ENCODE measurements around the gene RGS9BP.
"Not testable (repeated sequence)": the region's sequence is repeated elsewhere in the genome, so short reads cannot be mapped to it uniquely, and the experiment has no call there.

RGS9BP gene

DNA sequence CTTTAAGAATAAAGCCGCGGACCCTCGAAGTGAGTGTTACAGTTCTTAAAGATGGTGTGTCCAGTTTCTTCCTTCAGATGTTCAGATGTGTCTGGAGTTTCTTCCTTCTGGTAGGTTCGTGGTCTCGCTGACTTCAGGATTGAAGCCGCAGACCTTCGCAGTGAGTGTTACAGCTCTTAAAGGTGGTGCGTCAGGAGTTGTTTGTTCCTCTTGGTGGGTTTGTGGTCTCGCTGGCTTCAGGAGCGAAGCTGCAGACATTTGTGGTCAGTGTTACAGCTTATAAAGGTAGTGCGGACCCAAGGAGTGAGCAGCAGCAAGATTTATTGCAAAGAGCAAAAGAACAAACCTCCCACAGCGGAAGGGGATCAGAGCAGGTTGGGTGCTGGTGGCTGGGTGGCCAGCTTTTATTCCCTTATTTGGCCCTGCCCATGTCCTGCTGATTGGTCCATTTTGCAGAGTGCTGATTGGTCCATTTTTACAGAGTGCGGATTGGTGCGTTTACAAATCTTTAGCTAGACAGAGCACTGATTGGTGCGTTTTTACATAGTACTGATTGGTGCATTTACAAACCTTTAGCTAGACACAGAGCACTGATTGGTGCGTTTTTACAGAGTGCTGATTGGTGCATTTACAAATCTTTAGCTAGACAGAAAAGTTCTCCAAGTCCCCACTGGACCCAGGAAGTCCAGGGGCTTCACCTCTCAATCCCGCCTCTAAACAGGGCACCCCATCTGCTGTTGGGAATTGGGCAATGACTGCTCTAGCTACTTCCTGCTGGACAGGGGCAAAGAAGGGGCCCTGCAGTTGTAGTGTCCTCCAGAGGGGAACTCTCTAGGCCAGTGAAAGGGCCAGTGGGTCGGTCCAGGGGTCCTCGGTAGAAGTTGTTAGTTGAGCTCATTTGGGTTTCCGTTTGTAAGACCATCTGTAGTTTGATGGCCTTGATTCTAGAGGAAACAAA is 17.8 kb downstream of the RGS9BP start:
- peaks cover 42% of the 10 kb centered on the region for H3K4me1 Mint-ChIP-seq (ENCODE audit: low read depth)
- peak overlapping the region; percentile 92 for H3K4me3 Mint-ChIP-seq
- H3K9me3 Mint-ChIP-seq; H3K27me3 Mint-ChIP-seq (ENCODE audit: low read depth): not testable (repeated sequence)
- H3K36me3 Mint-ChIP-seq (ENCODE audit: low read depth): peaks cover 45% of the 10 kb centered on the region
- H3K27ac Mint-ChIP-seq: peak overlapping the region; percentile 94
- DNase-seq (ENCODE audit: low spot score): peak; percentile 42

GRCh38 chr19:32694316-32694715 is 18.7 kb downstream of the RGS9BP start:
- peaks cover 44% of the 10 kb centered on the region for H3K4me1 Mint-ChIP-seq (ENCODE audit: low read depth)
- not testable (repeated sequence) for H3K9me3 Mint-ChIP-seq, H3K27ac Mint-ChIP-seq

DNA sequence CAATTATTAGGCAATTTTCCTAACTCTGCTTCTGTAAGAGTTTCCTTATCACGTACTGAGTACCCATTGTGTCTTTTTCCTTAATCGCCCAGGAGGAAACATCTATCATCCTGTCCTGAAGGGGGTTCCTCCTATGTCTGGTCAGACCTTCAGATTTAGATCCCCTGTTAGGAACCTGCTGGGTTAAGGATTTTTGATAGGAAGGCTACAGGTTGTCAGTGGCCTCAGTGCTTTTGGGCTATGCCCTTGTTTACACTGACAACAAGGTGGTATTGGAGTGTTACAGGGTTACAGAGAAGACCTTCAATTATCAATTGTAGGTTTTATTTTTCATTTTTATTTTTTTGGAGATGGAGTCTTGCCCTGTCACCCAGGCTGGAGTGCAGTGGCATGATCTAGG is 19.2 kb downstream of the RGS9BP start:
- not testable (repeated sequence) for H3K27me3 Mint-ChIP-seq (ENCODE audit: low read depth); H3K27ac Mint-ChIP-seq; H3K9me3 Mint-ChIP-seq; DNase-seq (ENCODE audit: low spot score)
- peaks cover 44% of the 10 kb centered on the region for H3K4me1 Mint-ChIP-seq (ENCODE audit: low read depth)
- H3K4me3 Mint-ChIP-seq: peak overlapping the region; percentile 92
- H3K36me3 Mint-ChIP-seq (ENCODE audit: low read depth): peaks cover 59% of the 10 kb centered on the region

More at GRCh38 chr19:32694316-32694715, 18.7 kb downstream of the RGS9BP start:
- Mint-ChIP-seq H3K36me3 (ENCODE audit: low read depth) (peaks cover 54% of the 10 kb centered on the region), H3K4me3 (peak overlapping the region; percentile 92)
- H3K27me3 Mint-ChIP-seq (ENCODE audit: low read depth); DNase-seq (ENCODE audit: low spot score): not testable (repeated sequence)

GRCh38 chr19:32695506-32695905 is 19.9 kb downstream of the RGS9BP start:
- DNase-seq (ENCODE audit: low spot score); H3K27me3 Mint-ChIP-seq (ENCODE audit: low read depth); H3K9me3 Mint-ChIP-seq: not testable (repeated sequence)
- peaks cover 44% of the 10 kb centered on the region for H3K4me1 Mint-ChIP-seq (ENCODE audit: low read depth)
- peak overlapping the region; percentile 33 for H3K27ac Mint-ChIP-seq
- peak overlapping the region; percentile 49 for H3K4me3 Mint-ChIP-seq
- peaks cover 66% of the 10 kb centered on the region for H3K36me3 Mint-ChIP-seq (ENCODE audit: low read depth)

- not testable (repeated sequence) for H3K4me3 Mint-ChIP-seq; H3K27ac Mint-ChIP-seq; DNase-seq (ENCODE audit: low spot score); H3K9me3 Mint-ChIP-seq; H3K27me3 Mint-ChIP-seq (ENCODE audit: low read depth)
- Mint-ChIP-seq H3K4me1 (ENCODE audit: low read depth) (peaks cover 37% of the 10 kb centered on the region), H3K36me3 (ENCODE audit: low read depth) (peaks cover 76% of the 10 kb centered on the region)
Observed at GRCh38 chr19:32696771-32697170, 21.1 kb downstream of the RGS9BP start.

DNA sequence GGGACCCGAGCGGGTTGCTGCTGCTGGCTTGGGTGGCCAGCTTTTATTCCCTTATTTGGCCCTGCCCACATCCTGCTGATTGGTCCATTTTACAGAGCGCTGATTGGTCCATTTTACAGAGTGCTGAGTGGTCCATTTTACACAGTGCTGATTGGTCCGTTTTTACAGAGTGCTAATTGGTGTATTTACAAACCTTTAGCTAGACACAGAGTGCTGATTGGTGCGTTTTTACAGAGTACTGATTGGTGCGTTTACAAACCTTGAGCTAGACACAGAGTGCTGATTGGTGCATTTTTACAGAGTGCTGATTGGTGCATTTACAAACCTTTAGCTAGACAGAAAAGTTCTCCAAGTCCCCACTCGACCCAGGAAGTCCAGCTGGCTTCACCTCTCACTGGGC is 24.5 kb downstream of the RGS9BP start:
- not testable (repeated sequence) for H3K27me3 Mint-ChIP-seq (ENCODE audit: low read depth); H3K4me3 Mint-ChIP-seq; DNase-seq (ENCODE audit: low spot score); H3K27ac Mint-ChIP-seq
- Mint-ChIP-seq H3K9me3 (peaks cover 21% of the 10 kb centered on the region), H3K4me1 (ENCODE audit: low read depth) (peaks cover 13% of the 10 kb centered on the region), H3K36me3 (ENCODE audit: low read depth) (peaks cover 81% of the 10 kb centered on the region)

DNA sequence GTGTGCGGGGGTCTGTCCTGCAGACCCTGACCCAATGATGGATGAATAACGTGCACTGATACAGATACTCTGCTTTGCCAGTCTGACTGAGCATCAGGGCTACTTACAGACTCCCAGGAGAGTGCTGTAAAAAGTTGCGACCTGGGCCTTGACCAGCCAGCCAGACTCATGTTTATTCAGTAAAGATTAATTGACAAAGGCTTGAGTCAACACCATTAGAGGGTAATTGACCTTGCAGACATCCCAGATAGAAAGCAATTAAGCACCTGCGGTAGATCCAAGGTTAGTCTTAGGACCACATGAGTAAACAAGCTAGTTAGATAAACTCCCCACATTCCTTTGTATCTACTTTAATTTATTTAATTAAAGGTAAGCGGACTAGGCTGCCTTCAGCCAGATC is 26.4 kb downstream of the RGS9BP start:
- H3K36me3 Mint-ChIP-seq (ENCODE audit: low read depth): peaks cover 85% of the 10 kb centered on the region
- H3K4me1 Mint-ChIP-seq (ENCODE audit: low read depth): peaks cover 11% of the 10 kb centered on the region
- peaks cover 26% of the 10 kb centered on the region for H3K9me3 Mint-ChIP-seq

DNA sequence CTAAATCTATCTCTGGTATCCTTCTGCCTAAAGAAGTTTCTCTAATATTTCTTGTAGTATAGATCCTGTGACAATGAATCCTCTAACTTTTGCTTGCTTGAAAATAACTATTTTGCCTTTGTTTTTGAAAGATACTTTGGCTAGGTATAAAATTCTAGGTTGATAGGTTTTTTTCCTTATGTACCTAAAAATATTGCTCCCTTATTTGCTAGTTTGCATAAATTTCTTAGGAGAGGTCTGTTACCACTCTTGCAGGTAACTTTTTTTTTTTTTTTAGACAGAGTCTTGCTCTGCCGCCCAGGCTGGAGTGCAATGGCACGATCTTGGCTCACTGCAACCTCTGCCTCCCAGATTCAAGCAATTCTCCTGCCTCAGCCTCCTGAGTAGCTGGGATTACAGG is 28.4 kb downstream of the RGS9BP start:
- peaks cover 82% of the 10 kb centered on the region for H3K36me3 Mint-ChIP-seq (ENCODE audit: low read depth)
- peaks cover 12% of the 10 kb centered on the region for H3K4me1 Mint-ChIP-seq (ENCODE audit: low read depth)
- not testable (repeated sequence) for H3K27me3 Mint-ChIP-seq (ENCODE audit: low read depth); DNase-seq (ENCODE audit: low spot score); H3K27ac Mint-ChIP-seq; H3K4me3 Mint-ChIP-seq
- H3K9me3 Mint-ChIP-seq: peaks cover 26% of the 10 kb centered on the region

More for the DNA sequence above, 26.4 kb downstream of the RGS9BP start:
- no peak overlapping the region for H3K27ac Mint-ChIP-seq
- H3K4me3 Mint-ChIP-seq: no peak overlapping the region
- no peaks in the 10 kb centered on the region for H3K27me3 Mint-ChIP-seq (ENCODE audit: low read depth)
- DNase-seq (ENCODE audit: low spot score): no peak

GRCh38 chr19:32708457-32708856 is 32.8 kb downstream of the RGS9BP start:
- Mint-ChIP-seq H3K27me3 (ENCODE audit: low read depth) (no peaks in the 10 kb centered on the region), H3K9me3 (peaks cover 13% of the 10 kb centered on the region)

GRCh38 chr19:32709032-32709431 is 33.4 kb downstream of the RGS9BP start:
- Mint-ChIP-seq H3K36me3 (ENCODE audit: low read depth) (peaks cover 64% of the 10 kb centered on the region), H3K4me3 (no peak overlapping the region), H3K4me1 (ENCODE audit: low read depth) (peaks cover 11% of the 10 kb centered on the region), H3K9me3 (peaks cover 9% of the 10 kb centered on the region), H3K27me3 (ENCODE audit: low read depth) (no peaks in the 10 kb centered on the region), H3K27ac (peak overlapping the region; percentile 54)
- no peak for DNase-seq (ENCODE audit: low spot score)

More at GRCh38 chr19:32708457-32708856, 32.8 kb downstream of the RGS9BP start:
- peak; percentile 20 for DNase-seq (ENCODE audit: low spot score)
- Mint-ChIP-seq H3K27ac (peak overlapping the region; percentile 54), H3K4me3 (no peak overlapping the region), H3K36me3 (ENCODE audit: low read depth) (peaks cover 65% of the 10 kb centered on the region), H3K4me1 (ENCODE audit: low read depth) (peaks cover 11% of the 10 kb centered on the region)

- Mint-ChIP-seq H3K27ac (no peak overlapping the region), H3K27me3 (ENCODE audit: low read depth) (no peaks in the 10 kb centered on the region), H3K4me3 (no peak overlapping the region), H3K4me1 (ENCODE audit: low read depth) (peaks cover 10% of the 10 kb centered on the region), H3K9me3 (no peaks in the 10 kb centered on the region), H3K36me3 (ENCODE audit: low read depth) (peaks cover 52% of the 10 kb centered on the region)
- DNase-seq (ENCODE audit: low spot score): no peak
Observed at GRCh38 chr19:32711747-32712146, 36.1 kb downstream of the RGS9BP start.

DNA sequence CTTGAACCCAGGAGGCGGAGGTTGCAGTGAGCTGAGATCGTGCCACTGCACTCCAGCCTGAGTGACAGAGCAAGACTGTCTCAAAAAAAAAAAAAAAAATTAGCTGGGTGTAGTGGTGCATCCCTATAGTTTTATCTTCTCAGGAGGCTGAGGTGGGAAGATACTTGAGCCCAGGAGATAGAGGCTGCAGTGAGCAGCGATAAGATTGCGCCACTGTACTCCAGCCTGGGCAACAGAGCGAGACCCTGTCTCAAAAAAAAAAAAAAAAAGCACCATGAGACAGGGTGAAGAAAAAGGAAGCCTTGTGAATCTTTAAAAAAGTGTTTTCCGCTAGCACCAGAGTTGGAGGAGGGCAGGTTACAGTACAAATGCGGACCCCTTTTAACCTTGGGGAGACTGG is 40.6 kb downstream of the RGS9BP start:
- not testable (repeated sequence) for H3K27ac Mint-ChIP-seq; DNase-seq (ENCODE audit: low spot score); H3K4me1 Mint-ChIP-seq (ENCODE audit: low read depth); H3K27me3 Mint-ChIP-seq (ENCODE audit: low read depth); H3K9me3 Mint-ChIP-seq; H3K4me3 Mint-ChIP-seq
- peaks cover 27% of the 10 kb centered on the region for H3K36me3 Mint-ChIP-seq (ENCODE audit: low read depth)

DNA sequence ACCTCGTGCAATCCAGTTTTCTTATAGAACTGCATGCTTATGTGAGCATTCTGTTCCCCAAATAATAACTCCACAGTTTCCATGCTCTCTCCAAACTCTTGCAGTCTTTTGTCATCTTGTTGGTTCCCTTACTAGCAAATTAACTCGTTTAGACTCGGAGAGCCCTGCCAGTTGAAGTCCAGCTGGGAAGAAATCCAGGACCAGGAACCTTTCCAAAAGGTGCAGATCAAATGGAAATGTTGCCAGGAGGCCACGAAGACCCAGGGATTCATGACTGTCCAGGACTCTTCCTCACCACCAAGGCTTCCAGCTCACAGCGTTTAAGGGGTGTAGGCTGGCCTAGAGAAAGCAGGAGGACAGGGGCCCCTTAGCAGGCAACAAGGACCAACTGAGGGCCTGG is 41.8 kb downstream of the RGS9BP start:
- Mint-ChIP-seq H3K9me3 (no peaks in the 10 kb centered on the region), H3K36me3 (ENCODE audit: low read depth) (peaks cover 22% of the 10 kb centered on the region), H3K27ac (no peak overlapping the region), H3K4me1 (ENCODE audit: low read depth) (no peaks in the 10 kb centered on the region), H3K4me3 (no peak overlapping the region), H3K27me3 (ENCODE audit: low read depth) (no peaks in the 10 kb centered on the region)
- DNase-seq (ENCODE audit: low spot score): no peak

GRCh38 chr19:32718286-32718685 is 42.6 kb downstream of the RGS9BP start:
- no peaks in the 10 kb centered on the region for H3K4me1 Mint-ChIP-seq (ENCODE audit: low read depth)
- H3K27me3 Mint-ChIP-seq (ENCODE audit: low read depth): no peaks in the 10 kb centered on the region
- no peak overlapping the region for H3K4me3 Mint-ChIP-seq
- DNase-seq (ENCODE audit: low spot score): no peak
- H3K27ac Mint-ChIP-seq: no peak overlapping the region
- no peaks in the 10 kb centered on the region for H3K9me3 Mint-ChIP-seq
- peaks cover 16% of the 10 kb centered on the region for H3K36me3 Mint-ChIP-seq (ENCODE audit: low read depth)
